AG10803 (cell line): ENCODE data around the gene FXN.
"Not testable (repeated sequence)": the region's sequence is repeated elsewhere in the genome, so short reads cannot be mapped to it uniquely, and the experiment has no call there.

Experiments
- DNase-seq: peaks from one replicate; pipeline ENCODE4 v3.0.0; 2010; ENCODE audit warnings: low read depth
- H3K4me3 ChIP-seq: 2 replicates; pipeline ENCODE4 v1.5.1; 2011; ENCODE audit warnings: mild to moderate bottlenecking, low read length, control low read depth
- TF ChIP-seq, protein P1 (sequence below): conservative IDR thresholded peaks from 2 replicates; pipeline ENCODE4 v1.5.1; 2011; ENCODE audit warnings: mild to moderate bottlenecking, low read length, control low read depth, inconsistent platforms

Gene FXN

GRCh38 chr9:69036799-69037198 lies 1.2 kb downstream of the FXN start:
- TF ChIP-seq, protein P1, sequence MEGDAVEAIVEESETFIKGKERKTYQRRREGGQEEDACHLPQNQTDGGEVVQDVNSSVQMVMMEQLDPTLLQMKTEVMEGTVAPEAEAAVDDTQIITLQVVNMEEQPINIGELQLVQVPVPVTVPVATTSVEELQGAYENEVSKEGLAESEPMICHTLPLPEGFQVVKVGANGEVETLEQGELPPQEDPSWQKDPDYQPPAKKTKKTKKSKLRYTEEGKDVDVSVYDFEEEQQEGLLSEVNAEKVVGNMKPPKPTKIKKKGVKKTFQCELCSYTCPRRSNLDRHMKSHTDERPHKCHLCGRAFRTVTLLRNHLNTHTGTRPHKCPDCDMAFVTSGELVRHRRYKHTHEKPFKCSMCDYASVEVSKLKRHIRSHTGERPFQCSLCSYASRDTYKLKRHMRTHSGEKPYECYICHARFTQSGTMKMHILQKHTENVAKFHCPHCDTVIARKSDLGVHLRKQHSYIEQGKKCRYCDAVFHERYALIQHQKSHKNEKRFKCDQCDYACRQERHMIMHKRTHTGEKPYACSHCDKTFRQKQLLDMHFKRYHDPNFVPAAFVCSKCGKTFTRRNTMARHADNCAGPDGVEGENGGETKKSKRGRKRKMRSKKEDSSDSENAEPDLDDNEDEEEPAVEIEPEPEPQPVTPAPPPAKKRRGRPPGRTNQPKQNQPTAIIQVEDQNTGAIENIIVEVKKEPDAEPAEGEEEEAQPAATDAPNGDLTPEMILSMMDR: no peak
- H3K4me3 ChIP-seq: peak overlapping the region; percentile 94

DNA sequence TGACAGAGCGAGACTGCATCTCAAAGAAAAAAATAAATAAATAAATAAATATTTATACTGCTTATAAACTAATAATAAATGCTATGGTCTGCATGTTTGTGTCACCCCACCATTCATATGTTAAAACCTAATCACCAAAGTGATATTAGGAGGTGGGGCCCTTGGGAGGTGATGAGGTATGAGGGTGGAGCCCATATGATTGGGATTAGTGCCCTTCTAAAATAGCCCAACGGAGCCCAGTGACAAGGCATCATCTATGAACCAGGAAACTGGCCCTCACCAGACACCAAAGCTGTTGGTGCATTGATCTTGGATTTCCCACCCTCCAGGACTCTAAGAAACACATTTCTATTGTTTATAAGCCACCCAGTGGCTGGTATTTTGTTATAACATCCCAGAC lies 5.1 kb downstream of the FXN start:
- no peak overlapping the region for H3K4me3 ChIP-seq
- TF ChIP-seq, protein P1: no peak
- DNase-seq: no peak

More at GRCh38 chr9:69036799-69037198, 1.2 kb downstream of the FXN start:
- DNase-seq: no peak

DNA sequence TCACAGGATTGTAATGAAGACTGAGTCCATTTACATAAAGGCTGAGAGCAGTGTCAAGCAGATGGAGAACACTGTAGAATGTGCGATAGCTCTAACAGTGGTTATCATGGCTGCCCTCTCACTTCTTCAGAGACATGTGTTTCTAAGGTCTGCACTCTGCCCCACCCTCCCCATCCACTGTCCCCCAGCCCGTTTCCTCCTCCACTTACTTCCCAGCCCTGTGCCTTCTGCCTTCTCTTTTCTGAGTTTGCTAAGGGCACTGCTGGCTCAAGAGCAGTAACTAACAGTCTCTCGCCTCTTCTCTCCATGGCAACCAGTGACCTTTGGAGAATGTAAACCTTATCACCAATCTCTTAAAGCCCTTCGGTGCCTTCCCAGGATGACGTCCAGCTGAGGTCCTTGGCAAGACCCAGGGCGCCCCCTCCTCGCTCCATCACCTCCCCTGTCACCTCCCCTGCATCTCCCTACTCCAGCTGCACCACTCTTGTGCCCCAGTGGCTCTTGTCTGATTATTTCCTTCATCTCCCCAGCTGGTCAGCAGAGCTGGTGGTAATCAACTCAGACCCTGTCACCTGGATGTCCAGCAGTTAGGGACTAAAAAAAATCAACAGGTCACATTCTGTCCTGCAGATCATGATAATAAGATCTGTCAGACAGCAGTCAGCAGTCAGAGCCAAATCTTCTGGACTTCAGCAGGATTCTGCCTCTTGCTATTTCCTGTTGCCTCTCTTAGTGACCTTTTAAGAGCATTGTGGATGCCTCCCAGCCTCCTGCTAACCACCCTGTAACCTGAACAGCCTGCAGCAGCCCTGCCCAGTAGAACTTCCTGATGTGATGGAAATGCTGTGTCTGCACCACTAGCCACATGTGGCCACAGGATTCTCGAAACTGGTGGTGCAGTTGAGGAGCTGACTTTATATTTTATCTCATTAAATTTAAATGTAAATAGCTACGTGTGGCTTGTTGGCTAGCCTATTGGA lies 9.0 kb downstream of the FXN start:
- no peak overlapping the region for H3K4me3 ChIP-seq
- peak; percentile 27 for DNase-seq
- TF ChIP-seq, protein P1: no peak

DNA sequence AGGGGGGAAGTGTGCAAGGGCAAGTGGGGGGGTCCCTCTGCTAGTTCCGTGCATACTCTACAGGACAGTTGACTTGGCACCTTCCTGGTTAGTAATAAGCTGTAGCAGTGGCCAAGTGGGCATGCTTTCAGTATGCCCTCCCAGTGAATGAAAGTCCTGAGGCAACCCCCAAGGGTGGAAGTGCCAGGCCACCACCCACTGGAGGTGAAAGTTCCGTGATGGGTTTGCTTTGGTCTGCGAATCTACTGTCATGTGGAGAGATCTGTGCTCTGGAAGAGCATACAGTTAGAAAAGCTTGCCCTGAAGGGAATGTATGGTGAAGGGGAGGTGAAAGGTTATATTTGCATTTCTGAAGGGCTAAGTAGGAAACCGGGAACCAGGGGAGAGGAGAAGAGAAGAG lies 10.3 kb downstream of the FXN start:
- DNase-seq: no peak
- TF ChIP-seq, protein P1: no peak
- no peak overlapping the region for H3K4me3 ChIP-seq

GRCh38 chr9:69046723-69047122 lies 11.2 kb downstream of the FXN start:
- TF ChIP-seq, protein P1: no peak
- no peak overlapping the region for H3K4me3 ChIP-seq
- DNase-seq: no peak

DNA sequence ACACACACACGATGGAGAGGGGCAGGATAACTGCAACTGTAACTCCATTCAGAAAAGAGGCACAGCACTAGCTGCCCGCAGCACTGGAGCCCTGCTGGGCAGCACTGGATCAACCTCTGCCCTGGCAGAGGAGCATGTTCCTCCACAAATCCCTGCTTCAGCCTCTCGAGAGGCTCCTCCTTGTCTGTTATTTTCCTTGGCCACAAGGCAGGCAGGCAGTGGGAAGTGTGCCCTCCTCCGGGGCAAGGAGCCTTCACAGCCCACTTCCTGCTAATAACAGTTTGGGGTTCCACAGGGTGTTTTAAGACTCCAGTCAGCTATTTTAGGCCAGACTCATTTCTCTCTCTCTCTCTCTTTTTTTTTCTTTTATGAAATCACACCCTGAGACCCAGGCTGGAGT lies 11.8 kb downstream of the FXN start:
- TF ChIP-seq, protein P1: no peak
- H3K4me3 ChIP-seq: no peak overlapping the region
- DNase-seq: no peak

DNA sequence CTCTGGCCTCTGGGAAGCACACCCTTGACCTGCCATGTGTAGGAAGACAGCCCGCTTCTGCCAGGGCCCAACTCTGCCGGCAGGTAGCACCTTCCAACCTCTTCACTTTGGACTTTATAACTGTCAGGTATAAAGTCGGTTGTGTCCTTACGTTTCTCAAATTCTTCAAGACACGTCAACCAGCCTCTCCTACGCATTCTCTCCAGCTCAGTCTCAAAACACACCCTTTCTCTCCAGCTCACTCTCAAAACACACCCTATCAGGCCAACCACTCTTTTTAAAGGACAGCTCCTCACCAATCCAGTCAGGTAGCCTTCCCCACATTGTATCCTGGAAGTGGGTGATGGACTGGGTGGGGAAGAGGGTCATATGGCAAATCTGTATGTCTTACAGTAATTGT lies 13.5 kb downstream of the FXN start:
- no peak overlapping the region for H3K4me3 ChIP-seq
- DNase-seq: no peak
- TF ChIP-seq, protein P1: no peak

DNA sequence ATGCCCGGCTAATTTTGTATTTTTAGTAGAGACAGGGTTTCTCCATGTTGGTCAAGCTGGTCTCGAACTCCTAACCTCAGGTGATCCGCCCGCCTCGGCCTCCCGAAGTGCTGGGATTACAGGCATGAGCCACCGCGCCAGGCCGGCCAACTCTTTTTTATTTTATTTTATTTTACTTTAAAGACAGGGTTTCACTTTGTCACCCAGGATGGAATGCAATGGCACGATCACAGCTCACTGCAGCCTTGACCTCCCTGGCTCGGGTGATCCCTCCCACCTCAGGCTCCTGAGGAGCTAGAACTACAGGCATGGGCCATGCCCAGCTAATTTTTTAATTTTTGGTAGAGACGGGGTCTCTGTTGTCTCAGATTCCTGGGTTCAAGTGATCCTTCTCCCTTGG lies 15.4 kb downstream of the FXN start:
- not testable (repeated sequence) for DNase-seq, H3K4me3 ChIP-seq
